A673 (cell line): Measurements from ENCODE around the gene HSP90AB1.

Experiments used
- CTCF ChIP-seq: fragments of 300-800, 200-600 bp; sonication (generic); conservative IDR thresholded peaks from 2 replicates; pipeline ENCODE4 v1.5.1; 2017; ENCODE audit warnings: low read depth, mild to moderate bottlenecking, antibody characterized with exemption, low read length, moderate library complexity, mixed read lengths
- EZH2 ChIP-seq: fragments of 200-600 bp; sonication (generic); IDR thresholded peaks from 2 replicates; pipeline ENCODE4 v1.6.1; 2017; ENCODE audit warnings: borderline replicate concordance, low read depth, mild to moderate bottlenecking, mixed read lengths, antibody characterized with exemption, low read length; ENCODE audit not compliant: poor library complexity, severe bottlenecking

DNA sequence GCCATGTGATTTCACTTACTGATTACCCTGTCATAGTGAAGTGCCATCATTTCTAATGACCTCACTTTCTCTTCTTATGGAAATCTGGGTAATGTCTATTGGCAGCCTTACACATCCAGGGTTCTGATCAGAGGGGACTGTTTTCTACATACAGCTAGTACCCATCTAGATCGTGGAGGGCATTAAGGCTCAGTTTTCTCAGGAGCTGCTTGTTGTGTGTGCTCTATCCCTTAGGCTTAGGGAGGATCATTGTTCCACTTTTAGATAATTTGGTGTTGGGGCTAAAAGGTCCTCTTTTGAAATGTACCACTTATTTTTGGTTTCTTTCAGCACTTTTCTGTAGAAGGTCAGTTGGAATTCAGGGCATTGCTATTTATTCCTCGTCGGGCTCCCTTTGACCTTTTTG lies 3.8 kb downstream of the HSP90AB1 start:
- TF ChIP-seq CTCF, result no peak
- no peak for TF ChIP-seq EZH2
